Astrocyte (in vitro differentiated cells and primary cell): ENCODE results near the gene HPSE2. TPM values are rescaled to one million over a fixed set of nuclear protein-coding genes. Genes with fewer than 3 reads are reported as not detected.

ENCODE experiments used
- DNase-seq: peaks from one replicate; pipeline ENCODE4 v3.0.0-alpha.2; 2010; ENCODE audit warnings: low read depth
- FAIRE-seq: peaks from 2 replicates; lab custom pipeline; 2011; peaks lifted over from hg19 to GRCh38; lab: Jason Lieb, UNC
- H2AFZ ChIP-seq: 2 replicates; pipeline ENCODE4 v1.6.0; 2012; ENCODE audit warnings: low read depth, low read length, inconsistent platforms
- H3K27ac ChIP-seq: 2 replicates; pipeline ENCODE4 v1.5.1; 2011; ENCODE audit warnings: low read depth, low read length, inconsistent platforms
- H3K27me3 ChIP-seq: 2 replicates; pipeline ENCODE4 v1.6.0; 2011; ENCODE audit warnings: low read length, inconsistent platforms; ENCODE audit not compliant: insufficient read depth
- H3K36me3 ChIP-seq: 2 replicates; pipeline ENCODE4 v1.5.1; 2011; ENCODE audit warnings: low read length, inconsistent platforms; ENCODE audit not compliant: insufficient read depth
- H3K4me1 ChIP-seq: 2 replicates; pipeline ENCODE4 v1.5.1; 2011; ENCODE audit warnings: low read length, inconsistent platforms; ENCODE audit not compliant: insufficient read depth
- H3K4me2 ChIP-seq: 2 replicates; pipeline ENCODE4 v1.6.0; 2012; ENCODE audit warnings: low read length, inconsistent platforms
- H3K4me3 ChIP-seq: 2 replicates; pipeline ENCODE4 v1.5.1; 2011; ENCODE audit warnings: low read depth, mild to moderate bottlenecking, low read length, inconsistent platforms; ENCODE audit not compliant: insufficient read depth
- H3K79me2 ChIP-seq: 2 replicates; pipeline ENCODE4 v1.6.0; 2012; ENCODE audit warnings: mild to moderate bottlenecking, low read length, inconsistent platforms; ENCODE audit not compliant: insufficient read depth
- H3K9ac ChIP-seq: 2 replicates; pipeline ENCODE4 v1.6.0; 2012; ENCODE audit warnings: mild to moderate bottlenecking, low read length, inconsistent platforms
- H3K9me3 ChIP-seq: 2 replicates; pipeline ENCODE4 v1.5.1; 2012; ENCODE audit warnings: low read depth, mild to moderate bottlenecking, low read length, inconsistent platforms; ENCODE audit not compliant: insufficient read depth
- H4K20me1 ChIP-seq: 2 replicates; pipeline ENCODE4 v1.6.0; 2012; ENCODE audit warnings: low read length, inconsistent platforms; ENCODE audit not compliant: insufficient read depth
- H3K27ac Mint-ChIP-seq: one replicate; pipeline ENCODE4 v1.8.0; 2021; ENCODE audit warnings: mild to moderate bottlenecking, mixed read lengths; ENCODE audit not compliant: unreplicated experiment
- H3K27me3 Mint-ChIP-seq: one replicate; pipeline ENCODE4 v1.8.0; 2021; ENCODE audit warnings: low read depth, mixed read lengths; ENCODE audit not compliant: unreplicated experiment
- H3K36me3 Mint-ChIP-seq: one replicate; pipeline ENCODE4 v1.8.0; 2021; ENCODE audit warnings: low read depth, mixed read lengths; ENCODE audit not compliant: unreplicated experiment
- H3K4me1 Mint-ChIP-seq: one replicate; pipeline ENCODE4 v1.8.0; 2021; ENCODE audit warnings: low read depth, mixed read lengths; ENCODE audit not compliant: unreplicated experiment
- H3K4me3 Mint-ChIP-seq: one replicate; pipeline ENCODE4 v1.8.0; 2021; ENCODE audit warnings: mild to moderate bottlenecking, moderate library complexity, mixed read lengths; ENCODE audit not compliant: unreplicated experiment
- H3K9me3 Mint-ChIP-seq: one replicate; pipeline ENCODE4 v1.8.0; 2021; ENCODE audit warnings: mild to moderate bottlenecking, mixed read lengths; ENCODE audit not compliant: unreplicated experiment
- CTCF ChIP-seq: IDR thresholded peaks from 2 replicates; pipeline ENCODE4 v1.5.1; 2011; ENCODE audit warnings: low read depth, mild to moderate bottlenecking, inconsistent platforms, low read length, moderate library complexity; ENCODE audit not compliant: insufficient read depth
- EZH2 ChIP-seq: IDR thresholded peaks from 2 replicates; pipeline ENCODE4 v1.6.1; 2012; ENCODE audit warnings: mild to moderate bottlenecking, low read length, inconsistent platforms; ENCODE audit not compliant: insufficient read depth
- total RNA-seq: library from RNA; stranded (reverse); gene quantifications from 2 replicates; pipeline ENCODE4 v1.2.1, GENCODE V29; 2021

HPSE2 gene
- total RNA-seq, 1 donor from 2014 or later = 0.14 TPM

- Histone ChIP-seq H3K4me2 (no peak overlapping the region), H3K79me2 (no peaks in the 10 kb centered on the region), H3K4me1 (no peaks in the 10 kb centered on the region), H3K36me3 (no peaks in the 10 kb centered on the region), H2AFZ (no peak overlapping the region), H3K27ac (no peak overlapping the region), H3K9ac (no peak overlapping the region), H4K20me1 (no peaks in the 10 kb centered on the region), H3K27me3 (no peaks in the 10 kb centered on the region), H3K4me3 (no peak overlapping the region), H3K9me3 (no peaks in the 10 kb centered on the region)
- H3K4me1 Mint-ChIP-seq = peaks cover 19% of the 10 kb centered on the region
- TF ChIP-seq CTCF (no peak), EZH2 (no peak)
- H3K9me3 Mint-ChIP-seq = no peaks in the 10 kb centered on the region
- H3K27ac Mint-ChIP-seq = no peak overlapping the region
- H3K4me3 Mint-ChIP-seq = no peak overlapping the region
- H3K27me3 Mint-ChIP-seq = no peaks in the 10 kb centered on the region
- DNase-seq (no peak), FAIRE-seq (no peak)
- no peaks in the 10 kb centered on the region for H3K36me3 Mint-ChIP-seq
These were observed 649.6 kb downstream of the HPSE2 start for GRCh38 chr10:98586096-98586495.

DNA sequence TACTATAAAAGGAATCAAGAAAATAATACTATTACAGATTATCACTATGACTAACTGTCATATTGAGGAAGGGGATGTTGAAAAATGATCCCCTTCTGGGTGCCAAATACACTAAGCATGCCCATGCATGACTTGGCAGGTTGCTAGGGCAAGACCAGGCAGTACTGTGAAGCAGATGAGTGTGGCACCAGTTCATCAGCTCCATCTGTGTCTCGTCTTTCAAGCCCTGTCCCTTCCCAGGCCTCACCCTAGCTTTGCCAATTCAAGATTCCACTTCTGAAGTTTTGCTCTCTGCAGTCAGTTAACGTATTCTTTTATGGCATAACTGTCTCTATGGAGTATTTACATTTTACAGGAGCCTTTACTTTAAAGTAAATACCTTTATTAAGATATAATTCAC lies 653.3 kb downstream of the HPSE2 start:
- Histone ChIP-seq H3K9ac (no peak overlapping the region), H3K27ac (no peak overlapping the region), H3K36me3 (no peaks in the 10 kb centered on the region), H3K79me2 (no peaks in the 10 kb centered on the region), H4K20me1 (no peaks in the 10 kb centered on the region), H2AFZ (no peak overlapping the region), H3K9me3 (no peaks in the 10 kb centered on the region), H3K4me3 (no peak overlapping the region), H3K27me3 (no peaks in the 10 kb centered on the region), H3K4me1 (no peaks in the 10 kb centered on the region), H3K4me2 (no peak overlapping the region)
- DNase-seq = no peak
- no peak for FAIRE-seq
- TF ChIP-seq CTCF = no peak
- no peak for TF ChIP-seq EZH2
- no peak overlapping the region for H3K4me3 Mint-ChIP-seq
- H3K27ac Mint-ChIP-seq = no peak overlapping the region
- peaks cover 9% of the 10 kb centered on the region for H3K4me1 Mint-ChIP-seq
- H3K27me3 Mint-ChIP-seq = peaks cover 10% of the 10 kb centered on the region
- no peaks in the 10 kb centered on the region for H3K9me3 Mint-ChIP-seq
- H3K36me3 Mint-ChIP-seq = no peaks in the 10 kb centered on the region

- H3K9me3 ChIP-seq = no peaks in the 10 kb centered on the region
- no peaks in the 10 kb centered on the region for H3K79me2 ChIP-seq
- no peak overlapping the region for H2AFZ ChIP-seq
- no peaks in the 10 kb centered on the region for H4K20me1 ChIP-seq
- no peaks in the 10 kb centered on the region for H3K36me3 ChIP-seq
- no peak overlapping the region for H3K9ac ChIP-seq
- H3K27me3 ChIP-seq = no peaks in the 10 kb centered on the region
- no peaks in the 10 kb centered on the region for H3K9me3 Mint-ChIP-seq
- no peak overlapping the region for H3K27ac ChIP-seq
- no peak overlapping the region for H3K4me3 Mint-ChIP-seq
- no peak for FAIRE-seq
- no peak overlapping the region for H3K4me2 ChIP-seq
- H3K36me3 Mint-ChIP-seq = no peaks in the 10 kb centered on the region
- no peaks in the 10 kb centered on the region for H3K4me1 ChIP-seq
- no peaks in the 10 kb centered on the region for H3K4me1 Mint-ChIP-seq
- peaks cover 10% of the 10 kb centered on the region for H3K27me3 Mint-ChIP-seq
- no peak overlapping the region for H3K27ac Mint-ChIP-seq
- no peak overlapping the region for H3K4me3 ChIP-seq
- DNase-seq = no peak
- TF ChIP-seq EZH2 (no peak), CTCF (no peak)
These were observed 658.1 kb downstream of the HPSE2 start for GRCh38 chr10:98577578-98577977.
